KMS-11 (cell line): ENCODE results near the gene WASF3.
A peak's percentile ranks its signal among the peaks of the same experiment; 100 is the strongest.

Experiments used
- H2AFZ ChIP-seq: fragments of 200-600 bp; sonication (generic); 2 replicates; pipeline ENCODE4 v1.6.1; 2016; ENCODE audit warnings: antibody characterized with exemption, mixed run types, low read depth
- H3K27ac ChIP-seq: fragments of 200-600 bp; sonication (generic); 2 replicates; pipeline ENCODE4 v1.6.1; 2016; ENCODE audit warnings: mild to moderate bottlenecking, mixed run types
- H3K27me3 ChIP-seq: fragments of 200-600 bp; sonication (generic); 2 replicates; pipeline ENCODE4 v1.6.1; 2017; ENCODE audit warnings: mild to moderate bottlenecking, low read depth, mixed run types, moderate library complexity; ENCODE audit not compliant: insufficient read depth
- H3K36me3 ChIP-seq: fragments of 200-600 bp; sonication (generic); 2 replicates; pipeline ENCODE4 v1.6.1; 2017; ENCODE audit warnings: mild to moderate bottlenecking, mixed run types; ENCODE audit not compliant: insufficient read depth
- H3K4me1 ChIP-seq: fragments of 200-600 bp; sonication (generic); 2 replicates; pipeline ENCODE4 v1.6.1; 2016; ENCODE audit warnings: mild to moderate bottlenecking, low read depth, mixed run types; ENCODE audit not compliant: poor library complexity, severe bottlenecking
- H3K4me2 ChIP-seq: fragments of 200-600 bp; sonication (generic); 2 replicates; pipeline ENCODE4 v1.7.0; 2016; ENCODE audit warnings: mild to moderate bottlenecking, mixed run types
- H3K4me3 ChIP-seq: fragments of 200-600 bp; sonication (generic); IDR thresholded peaks from 2 replicates; pipeline ENCODE4 v1.6.1; 2017; ENCODE audit warnings: low read depth, low read length, mixed read lengths; ENCODE audit not compliant: insufficient read depth
- H3K79me2 ChIP-seq: fragments of 200-600 bp; sonication (generic); 2 replicates; pipeline ENCODE4 v1.6.1; 2016; ENCODE audit warnings: low read depth, mixed run types; ENCODE audit not compliant: insufficient read depth
- H3K9ac ChIP-seq: fragments of 200-600 bp; sonication (generic); 2 replicates; pipeline ENCODE4 v1.6.1; 2016; ENCODE audit warnings: mild to moderate bottlenecking, mixed run types
- H4K20me1 ChIP-seq: fragments of 200-600 bp; sonication (generic); 2 replicates; pipeline ENCODE4 v1.6.1; 2016; ENCODE audit warnings: mild to moderate bottlenecking, mixed run types; ENCODE audit not compliant: insufficient read depth
- TF ChIP-seq, protein P1 (sequence below): fragments of 200-600 bp; sonication (generic); conservative IDR thresholded peaks from 2 replicates; pipeline ENCODE4 v1.6.1; 2017; ENCODE audit warnings: low read depth, mild to moderate bottlenecking, antibody characterized with exemption, low read length, moderate library complexity, mixed read lengths

Gene WASF3

DNA sequence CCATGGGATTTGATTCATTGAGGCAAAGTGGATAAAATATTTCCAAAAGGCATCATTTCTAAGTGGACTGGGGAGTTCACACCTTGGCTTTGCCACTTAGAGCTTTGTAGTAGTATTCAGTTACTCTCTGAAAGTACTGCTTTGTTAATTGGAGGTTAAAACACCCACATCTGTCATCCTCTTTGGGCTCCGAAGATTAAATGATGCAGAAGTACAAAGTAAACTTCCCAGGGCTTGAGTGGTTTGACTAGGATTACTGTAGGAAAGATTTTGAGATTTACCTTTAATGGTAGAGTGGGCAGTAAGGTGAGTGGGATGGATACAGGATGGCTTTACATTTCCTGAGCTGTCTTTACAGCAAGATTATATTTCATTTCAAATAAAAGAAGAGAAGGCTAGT is 42.4 kb downstream of the WASF3 start:
- Histone ChIP-seq H3K27ac (no peak overlapping the region), H3K36me3 (no peaks in the 10 kb centered on the region), H2AFZ (no peak overlapping the region), H3K79me2 (no peaks in the 10 kb centered on the region), H3K4me1 (peaks cover 25% of the 10 kb centered on the region), H3K9ac (no peak overlapping the region), H4K20me1 (no peaks in the 10 kb centered on the region), H3K4me2 (no peak overlapping the region), H3K4me3 (no peak overlapping the region), H3K27me3 (no peaks in the 10 kb centered on the region)
- TF ChIP-seq, protein P1, sequence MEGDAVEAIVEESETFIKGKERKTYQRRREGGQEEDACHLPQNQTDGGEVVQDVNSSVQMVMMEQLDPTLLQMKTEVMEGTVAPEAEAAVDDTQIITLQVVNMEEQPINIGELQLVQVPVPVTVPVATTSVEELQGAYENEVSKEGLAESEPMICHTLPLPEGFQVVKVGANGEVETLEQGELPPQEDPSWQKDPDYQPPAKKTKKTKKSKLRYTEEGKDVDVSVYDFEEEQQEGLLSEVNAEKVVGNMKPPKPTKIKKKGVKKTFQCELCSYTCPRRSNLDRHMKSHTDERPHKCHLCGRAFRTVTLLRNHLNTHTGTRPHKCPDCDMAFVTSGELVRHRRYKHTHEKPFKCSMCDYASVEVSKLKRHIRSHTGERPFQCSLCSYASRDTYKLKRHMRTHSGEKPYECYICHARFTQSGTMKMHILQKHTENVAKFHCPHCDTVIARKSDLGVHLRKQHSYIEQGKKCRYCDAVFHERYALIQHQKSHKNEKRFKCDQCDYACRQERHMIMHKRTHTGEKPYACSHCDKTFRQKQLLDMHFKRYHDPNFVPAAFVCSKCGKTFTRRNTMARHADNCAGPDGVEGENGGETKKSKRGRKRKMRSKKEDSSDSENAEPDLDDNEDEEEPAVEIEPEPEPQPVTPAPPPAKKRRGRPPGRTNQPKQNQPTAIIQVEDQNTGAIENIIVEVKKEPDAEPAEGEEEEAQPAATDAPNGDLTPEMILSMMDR = no peak

DNA sequence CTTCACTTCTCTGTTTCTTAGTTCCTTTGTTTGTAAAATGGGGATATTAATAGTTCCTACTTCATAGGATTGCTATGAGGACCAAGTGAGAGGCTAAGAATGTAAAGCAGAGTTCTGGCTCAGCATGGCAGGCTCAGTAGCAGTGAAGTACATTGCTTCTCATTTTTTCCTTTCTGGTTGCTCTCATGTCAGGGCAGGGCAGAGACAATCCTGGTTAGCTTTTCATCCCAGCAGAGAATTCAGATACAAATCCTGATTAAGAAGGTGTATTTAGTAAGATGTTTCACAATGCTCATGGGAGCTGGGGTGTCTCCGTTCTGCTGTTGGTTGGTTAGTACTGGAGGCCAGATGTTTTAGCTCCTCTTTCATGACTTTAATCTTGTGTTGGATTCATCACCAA is 42.9 kb downstream of the WASF3 start:
- no peak overlapping the region for H2AFZ ChIP-seq
- H3K4me1 ChIP-seq = peaks cover 25% of the 10 kb centered on the region
- H4K20me1 ChIP-seq = no peaks in the 10 kb centered on the region
- no peaks in the 10 kb centered on the region for H3K27me3 ChIP-seq
- no peak overlapping the region for H3K4me3 ChIP-seq
- H3K9ac ChIP-seq = no peak overlapping the region
- H3K4me2 ChIP-seq = peak overlapping the region; percentile 48; the same call in 1 of the 2 replicates
- no peak overlapping the region for H3K27ac ChIP-seq
- TF ChIP-seq, protein P1 = no peak
- no peaks in the 10 kb centered on the region for H3K36me3 ChIP-seq
- H3K79me2 ChIP-seq = no peaks in the 10 kb centered on the region

DNA sequence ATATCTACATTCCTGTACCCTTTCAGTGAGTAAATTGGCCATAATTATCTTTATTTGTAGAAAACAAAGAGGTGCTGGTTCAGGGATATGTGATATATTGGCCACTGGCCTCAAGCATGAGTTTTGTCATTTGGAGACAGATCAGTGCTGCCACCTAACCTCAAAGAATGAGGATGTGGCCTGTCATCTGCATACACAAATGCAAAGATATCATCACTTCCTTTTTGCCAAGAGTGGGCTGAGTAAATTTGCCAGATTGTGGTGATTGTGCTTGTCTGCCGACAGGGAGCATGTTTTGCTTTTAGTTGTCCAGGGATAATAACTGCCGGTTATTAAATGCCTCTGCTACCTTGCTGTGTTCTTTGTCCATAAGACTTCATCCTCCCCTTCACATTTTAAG is 44.2 kb downstream of the WASF3 start:
- TF ChIP-seq, protein P1 = no peak
- peaks cover 25% of the 10 kb centered on the region for H3K4me1 ChIP-seq
- no peak overlapping the region for H2AFZ ChIP-seq
- peak overlapping the region; percentile 48 for H3K4me2 ChIP-seq
- H3K9ac ChIP-seq = no peak overlapping the region
- no peaks in the 10 kb centered on the region for H3K79me2 ChIP-seq
- no peaks in the 10 kb centered on the region for H3K27me3 ChIP-seq
- 0 out of 2 replicates have a peak overlapping the region, but pooled peaks have one; percentile 7 for H3K27ac ChIP-seq
- no peaks in the 10 kb centered on the region for H4K20me1 ChIP-seq
- no peaks in the 10 kb centered on the region for H3K36me3 ChIP-seq
- no peak overlapping the region for H3K4me3 ChIP-seq

DNA sequence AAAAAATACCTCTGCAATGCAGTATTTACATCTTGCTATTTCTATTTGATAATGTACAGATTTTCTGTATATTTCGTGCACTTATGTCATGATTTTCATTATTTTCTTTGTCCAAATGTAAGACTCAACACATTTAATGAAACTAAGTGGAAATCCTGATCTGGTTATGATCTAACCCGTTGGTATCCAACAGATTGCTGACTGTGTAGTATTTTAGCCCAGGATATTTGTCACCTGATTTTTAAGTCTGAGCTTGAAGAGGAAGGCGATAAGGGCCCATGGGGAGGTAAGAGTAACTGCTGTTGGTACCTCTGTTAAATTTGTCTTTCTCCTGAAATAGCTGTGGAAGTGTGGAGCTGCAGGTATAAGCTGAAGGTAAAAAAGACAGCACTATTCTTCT is 45.3 kb downstream of the WASF3 start:
- Histone ChIP-seq H2AFZ (no peak overlapping the region), H3K27ac (no peak overlapping the region), H3K36me3 (no peaks in the 10 kb centered on the region), H3K9ac (no peak overlapping the region), H4K20me1 (no peaks in the 10 kb centered on the region), H3K4me3 (no peak overlapping the region), H3K4me2 (no peak overlapping the region), H3K4me1 (peaks cover 25% of the 10 kb centered on the region), H3K27me3 (no peaks in the 10 kb centered on the region), H3K79me2 (no peaks in the 10 kb centered on the region)
- TF ChIP-seq, protein P1 = no peak
